Naive thymus-derived CD4-positive, alpha-beta T cell (primary cell): ENCODE results near the gene SEMA4C. TPM values are rescaled to one million over a fixed set of nuclear protein-coding genes. Genes with fewer than 3 reads are reported as not detected.

Source experiments
- ATAC-seq: fragments of 150-1000 bp; cut with Tn5 transposase; 2 replicates; pipeline ENCODE4 v1.10.0; 2021; ENCODE audit warnings: mild to moderate bottlenecking, moderate library complexity
- CTCF ChIA-PET: fragments of 350-600 bp; sonication (Branson Sonifier 250); formaldehyde crosslinking; loops from one replicate; lab custom pipeline; 2021; ENCODE audit warnings: antibody characterized with exemption; lab: Charles Lee
- POLR2A ChIA-PET: fragments of 350-600 bp; sonication (Branson Sonifier 250); formaldehyde crosslinking; loops from one replicate; lab custom pipeline; 2021; ENCODE audit warnings: antibody characterized with exemption, inconsistent platforms; lab: Charles Lee
- DNase-seq, 9 donors: peaks; one replicate each; pipeline versions ENCODE4 v3.0.0 to v3.0.0-alpha.2; 2020 to 2022; ENCODE audit warnings: mixed read lengths in 1 of 9
- H3K27ac ChIP-seq: one replicate; pipeline ENCODE4 v1.7.0; 2013; ENCODE audit warnings: mild to moderate bottlenecking, low read depth, low read length, moderate library complexity
- H3K27me3 ChIP-seq, 2 donors: one replicate each; pipeline ENCODE4 v1.7.0; 2013; ENCODE audit warnings: low read length in 2 of 2, mild to moderate bottlenecking in 2 of 2, moderate library complexity in 2 of 2; ENCODE audit not compliant: control insufficient read depth in 2 of 2, insufficient read depth in 2 of 2
- H3K36me3 ChIP-seq, 3 experiments: 1 replicate in 2 of 3; 2 replicates in 1 of 3; pipeline ENCODE4 v1.7.0; 2013; ENCODE audit warnings: low read length in 3 of 3, mild to moderate bottlenecking in 3 of 3, moderate library complexity in 1 of 3; ENCODE audit not compliant: insufficient read depth in 3 of 3, control insufficient read depth in 2 of 3
- H3K4me1 ChIP-seq, 2 donors: one replicate each; pipeline ENCODE4 v1.7.0; 2013; ENCODE audit warnings: low read length in 2 of 2, mild to moderate bottlenecking in 2 of 2, moderate library complexity in 1 of 2; ENCODE audit not compliant: control insufficient read depth in 2 of 2, insufficient read depth in 2 of 2
- H3K4me3 ChIP-seq: 2 replicates; pipeline ENCODE4 v1.7.0; 2013; ENCODE audit warnings: mild to moderate bottlenecking, low read length
- H3K9me3 ChIP-seq, 3 experiments: 1 replicate in 2 of 3; 2 replicates in 1 of 3; pipeline ENCODE4 v1.7.0; 2013; ENCODE audit warnings: low read length in 3 of 3; ENCODE audit not compliant: control insufficient read depth in 2 of 3
- H3K27ac Mint-ChIP-seq, 9 donors: one replicate each; pipeline ENCODE4 v1.8.0; 2020 to 2022; ENCODE audit warnings: mixed read lengths in 9 of 9, mild to moderate bottlenecking in 8 of 9, moderate library complexity in 5 of 9, inconsistent platforms in 2 of 9
- H3K27me3 Mint-ChIP-seq, 5 donors: one replicate each; pipeline ENCODE4 v1.8.0; 2021 to 2022; ENCODE audit warnings: mixed read lengths in 5 of 5, mild to moderate bottlenecking in 1 of 5
- H3K36me3 Mint-ChIP-seq, 5 donors: one replicate each; pipeline ENCODE4 v1.8.0; 2020 to 2022; ENCODE audit warnings: mixed read lengths in 5 of 5, mild to moderate bottlenecking in 3 of 5, inconsistent platforms in 1 of 5
- H3K4me1 Mint-ChIP-seq, 7 donors: one replicate each; pipeline ENCODE4 v1.8.0; 2020 to 2022; ENCODE audit warnings: mixed read lengths in 7 of 7, mild to moderate bottlenecking in 3 of 7, inconsistent platforms in 1 of 7
- H3K4me3 Mint-ChIP-seq, 10 donors: one replicate each; pipeline ENCODE4 v1.8.0; 2020 to 2022; ENCODE audit warnings: mild to moderate bottlenecking in 10 of 10, mixed read lengths in 10 of 10, moderate library complexity in 6 of 10, inconsistent platforms in 2 of 10
- H3K9me3 Mint-ChIP-seq, 11 donors: one replicate each; pipeline ENCODE4 v1.8.0; 2020 to 2022; ENCODE audit warnings: mixed read lengths in 11 of 11, mild to moderate bottlenecking in 4 of 11, inconsistent platforms in 1 of 11, moderate library complexity in 1 of 11
- intact Hi-C, 2 donors: fragments of 100-400 bp; cut with micrococcal nuclease; formaldehyde crosslinking; loops; one replicate each; pipeline ENCODE4 v1.15.1; 2023
- polyA plus RNA-seq, 2 donors: library from polyadenylated mRNA; unstranded; fragments of 300-500 nt; fragmentation: Illumina TruSeq; gene quantifications; one replicate each; pipeline ENCODE4 v1.2.3, GENCODE V29; 2021
- total RNA-seq, 6 experiments: library from RNA in 5 of 6; stranded (reverse) in 5 of 6; gene quantifications; 1 replicate in 5 of 6; 2 replicates in 1 of 6; pipeline ENCODE4 v1.2.3 and lab custom pipeline; 2021 to 2026

The SEMA4C gene
- total and polyA plus RNA-seq, 7 experiments from 2014 or later = 3.1 to 74.7 (median 34.4) TPM

DNA sequence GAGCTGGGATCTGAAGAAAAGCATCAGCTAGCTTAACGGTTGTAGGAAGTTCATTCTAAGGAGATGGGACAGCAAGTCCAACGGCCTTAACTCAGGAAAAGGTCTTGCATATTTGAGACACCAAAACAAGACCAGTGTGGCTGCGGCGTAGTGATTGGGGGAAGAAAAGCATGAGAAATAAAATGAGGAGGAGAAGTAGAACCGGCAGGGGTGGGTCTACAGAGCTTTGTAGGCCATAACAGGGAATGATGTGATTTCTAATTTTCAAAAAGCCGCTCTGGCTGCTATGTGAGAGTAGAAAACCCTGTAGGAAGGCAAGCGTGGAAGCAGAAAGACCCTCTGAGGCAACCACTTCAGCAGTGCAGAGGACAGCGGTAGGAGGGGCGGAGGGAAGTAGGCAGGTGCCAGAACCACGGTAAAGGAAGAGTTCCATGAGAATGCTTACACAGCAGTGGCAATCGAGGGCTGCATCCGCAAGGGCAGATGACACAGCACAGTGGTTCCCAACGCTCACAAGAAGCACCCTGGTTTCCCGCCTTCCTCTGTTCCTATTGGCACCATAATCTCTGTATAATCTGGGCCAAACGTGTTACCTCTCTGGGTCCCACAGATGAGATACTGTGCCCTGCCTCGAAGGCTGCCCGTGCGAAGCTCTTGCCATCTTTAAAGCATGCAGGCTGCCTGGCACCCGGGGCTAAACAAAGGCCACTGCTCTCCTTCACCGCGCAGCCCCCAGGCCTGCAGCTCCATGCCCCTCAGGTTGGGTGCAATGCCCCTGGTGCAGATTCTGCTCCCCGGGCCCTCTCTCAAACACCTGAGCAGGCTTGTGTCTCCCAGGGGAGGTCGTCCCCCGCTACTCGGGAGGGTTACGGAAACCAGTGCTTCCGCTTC is 12.9 kb downstream of the SEMA4C start:
- Mint-ChIP-seq H3K36me3 (peaks cover 0 to 27% (median 19%) of the 10 kb centered on the region in 5 donors), H3K27ac (peak overlapping the region; percentile 38 to 92 (median 84)), H3K9me3 (peaks cover 0 to 4% (median 0%) of the 10 kb centered on the region in 11 donors), H3K27me3 (no peaks in the 10 kb centered on the region), H3K4me3 (peak overlapping the region; percentile 85 to 93 (median 89)), H3K4me1 (peaks cover 21 to 57% (median 43%) of the 10 kb centered on the region in 7 donors)
- intact Hi-C loops = loop anchor here in 1 of 2 donors (5.0 kb wide), 2 partner anchors 95 to 320 kb away; partner anchors contain the start of genes ARID5A and CNNM4
- H3K27me3 ChIP-seq = no peaks in the 10 kb centered on the region
- no peaks in the 10 kb centered on the region for H3K9me3 ChIP-seq
- ATAC-seq (no peak), DNase-seq (peak in 5 of 9 donors; percentile 27 to 39 (median 35))
- H3K4me1 ChIP-seq = peaks cover 14 to 16% of the 10 kb centered on the region in 2 donors
- H3K27ac ChIP-seq = peak overlapping the region; percentile 79
- ChIA-PET POLR2A (interaction anchor here (0.5 to 15.0 kb wide), 20 partner anchors 12 to 594 kb away, joined by 3 to 288 read pairs (median 8); partner anchors contain the start of genes ANKRD23, ANKRD36, CNNM3 and SEMA4C), CTCF (interaction anchor here (0.6 to 5.1 kb wide), 27 partner anchors 10 to 256 kb away, joined by 3 to 144 read pairs (median 5); partner anchors contain the start of genes ANKRD36, CNNM3, CNNM4 and FAHD2B)
- H3K36me3 ChIP-seq = peaks cover 0 to 43% (median 6%) of the 10 kb centered on the region in 3 experiments
- H3K4me3 ChIP-seq = peak overlapping the region; percentile 72

GRCh38 chr2:96853321-96853720 is 16.6 kb downstream of the SEMA4C start:
- Histone ChIP-seq H3K27me3 (no peaks in the 10 kb centered on the region), H3K4me1 (peaks cover 7 to 11% of the 10 kb centered on the region in 2 donors), H3K4me3 (no peak overlapping the region), H3K9me3 (no peaks in the 10 kb centered on the region), H3K36me3 (peaks cover 0 to 52% (median 9%) of the 10 kb centered on the region in 3 experiments), H3K27ac (no peak overlapping the region)
- Mint-ChIP-seq H3K27me3 (no peaks in the 10 kb centered on the region), H3K9me3 (peaks cover 0 to 2% (median 0%) of the 10 kb centered on the region in 11 donors), H3K4me3 (no peak overlapping the region), H3K36me3 (peaks cover 0 to 31% (median 17%) of the 10 kb centered on the region in 5 donors), H3K4me1 (peaks cover 12 to 38% (median 25%) of the 10 kb centered on the region in 7 donors), H3K27ac (no peak overlapping the region)
- intact Hi-C loops = no loop called here
- no peak for ATAC-seq
- DNase-seq = no peak
- ChIA-PET CTCF (no interaction called here), POLR2A (interaction anchor here (1.2 to 1.6 kb wide), 2 partner anchors 18 to 35 kb away, joined by 3 read pairs; no protein-coding TSS in a partner anchor)

GRCh38 chr2:96852667-96853066 is 17.2 kb downstream of the SEMA4C start:
- Histone ChIP-seq H3K4me1 (peaks cover 7 to 11% of the 10 kb centered on the region in 2 donors), H3K9me3 (no peaks in the 10 kb centered on the region), H3K27me3 (no peaks in the 10 kb centered on the region), H3K27ac (no peak overlapping the region), H3K36me3 (peaks cover 0 to 58% (median 12%) of the 10 kb centered on the region in 3 experiments), H3K4me3 (no peak overlapping the region)
- Mint-ChIP-seq H3K9me3 (peaks cover 0 to 2% (median 0%) of the 10 kb centered on the region in 11 donors), H3K4me1 (peaks cover 12 to 38% (median 25%) of the 10 kb centered on the region in 7 donors), H3K4me3 (no peak overlapping the region), H3K36me3 (peaks cover 0 to 36% (median 21%) of the 10 kb centered on the region in 5 donors), H3K27ac (no peak overlapping the region), H3K27me3 (no peaks in the 10 kb centered on the region)
- ATAC-seq = no peak
- no peak for DNase-seq
- POLR2A ChIA-PET = interaction anchor here (1.1 to 1.6 kb wide), 2 partner anchors 18 to 21 kb away, joined by 3 read pairs; no protein-coding TSS in a partner anchor
- intact Hi-C loops = no loop called here
- CTCF ChIA-PET = interaction anchor here (2.6 kb wide), 1 partner anchor 98 kb away, joined by 12 read pairs; no protein-coding TSS in a partner anchor

GRCh38 chr2:96848264-96848663 is 21.6 kb downstream of the SEMA4C start:
- Histone ChIP-seq H3K4me3 (no peak overlapping the region), H3K27me3 (no peaks in the 10 kb centered on the region), H3K4me1 (no peaks in the 10 kb centered on the region), H3K9me3 (no peaks in the 10 kb centered on the region), H3K36me3 (peaks cover 0 to 59% (median 9%) of the 10 kb centered on the region in 3 experiments), H3K27ac (no peak overlapping the region)
- H3K27ac Mint-ChIP-seq = peak overlapping the region in 1 of 9 donors; percentile 62
- peaks cover 0 to 2% (median 0%) of the 10 kb centered on the region in 11 donors for H3K9me3 Mint-ChIP-seq
- intact Hi-C loops = no loop called here
- ChIA-PET CTCF (no interaction called here), POLR2A (interaction anchor here (0.7 to 1.5 kb wide), 4 partner anchors 9 to 117 kb away, joined by 3 to 6 read pairs (median 4); no protein-coding TSS in a partner anchor)
- H3K27me3 Mint-ChIP-seq = no peaks in the 10 kb centered on the region
- H3K4me3 Mint-ChIP-seq = no peak overlapping the region
- ATAC-seq (no peak), DNase-seq (no peak)
- peaks cover 0 to 35% (median 18%) of the 10 kb centered on the region in 5 donors for H3K36me3 Mint-ChIP-seq
- peaks cover 0 to 12% (median 5%) of the 10 kb centered on the region in 7 donors for H3K4me1 Mint-ChIP-seq

DNA sequence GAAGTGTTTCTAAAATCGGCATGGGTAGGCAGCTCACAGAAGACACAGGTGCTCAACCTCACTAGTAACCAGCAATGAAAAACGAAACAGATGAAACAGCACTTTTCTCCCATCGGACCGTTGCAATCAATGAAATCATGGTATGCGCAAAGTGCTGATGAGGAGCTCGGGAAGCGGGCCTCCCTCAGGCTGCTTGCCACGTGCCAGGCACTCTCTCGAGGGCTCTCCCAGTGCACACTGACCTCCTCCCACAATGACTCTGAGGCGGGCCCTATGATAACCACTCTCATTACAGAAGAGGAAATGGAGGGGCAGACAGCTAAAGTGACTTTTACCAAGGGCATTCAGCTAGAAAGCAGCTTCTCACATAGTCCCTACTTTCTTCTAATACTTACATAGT is 22.3 kb downstream of the SEMA4C start:
- Mint-ChIP-seq H3K27me3 (no peaks in the 10 kb centered on the region), H3K9me3 (peaks cover 0 to 2% (median 0%) of the 10 kb centered on the region in 11 donors), H3K4me3 (no peak overlapping the region), H3K36me3 (peaks cover 0 to 29% (median 12%) of the 10 kb centered on the region in 5 donors), H3K4me1 (peaks cover 0 to 9% (median 4%) of the 10 kb centered on the region in 7 donors), H3K27ac (no peak overlapping the region)
- no peaks in the 10 kb centered on the region for H3K27me3 ChIP-seq
- DNase-seq = no peak
- intact Hi-C loops = no loop called here
- CTCF ChIA-PET = interaction anchor here (0.9 kb wide), 1 partner anchor 107 kb away, joined by 3 read pairs; no protein-coding TSS in a partner anchor
- no peaks in the 10 kb centered on the region for H3K9me3 ChIP-seq
- ATAC-seq = no peak
- no peaks in the 10 kb centered on the region for H3K4me1 ChIP-seq
- H3K4me3 ChIP-seq = no peak overlapping the region
- H3K36me3 ChIP-seq = peaks cover 0 to 53% (median 5%) of the 10 kb centered on the region in 3 experiments
- POLR2A ChIA-PET = interaction anchor here (0.5 kb wide), 1 partner anchor 99 kb away, joined by 3 read pairs; no protein-coding TSS in a partner anchor
- H3K27ac ChIP-seq = no peak overlapping the region

- intact Hi-C loops = no loop called here
- Histone ChIP-seq H3K36me3 (peaks cover 0 to 46% (median 5%) of the 10 kb centered on the region in 3 experiments), H3K4me3 (no peak overlapping the region), H3K27me3 (no peaks in the 10 kb centered on the region), H3K9me3 (no peaks in the 10 kb centered on the region), H3K4me1 (no peaks in the 10 kb centered on the region), H3K27ac (no peak overlapping the region)
- no peak for DNase-seq
- Mint-ChIP-seq H3K9me3 (peaks cover 0 to 2% (median 0%) of the 10 kb centered on the region in 11 donors), H3K36me3 (peaks cover 0 to 25% (median 12%) of the 10 kb centered on the region in 5 donors), H3K4me1 (peaks cover 0 to 7% (median 4%) of the 10 kb centered on the region in 7 donors), H3K27ac (no peak overlapping the region), H3K27me3 (no peaks in the 10 kb centered on the region), H3K4me3 (no peak overlapping the region)
- CTCF ChIA-PET = interaction anchor here (0.7 kb wide), 1 partner anchor 146 kb away, joined by 3 read pairs; no protein-coding TSS in a partner anchor
- no peak for ATAC-seq
- POLR2A ChIA-PET = interaction anchor here (0.6 kb wide), 1 partner anchor 21 kb away, joined by 4 read pairs; no protein-coding TSS in a partner anchor
These were observed 23.1 kb downstream of the SEMA4C start for GRCh38 chr2:96846825-96847224.
